Iris pigment epithelial cell (primary cell): ENCODE results near the gene SCML2.
"Not testable (repeated sequence)": the region's sequence is repeated elsewhere in the genome, so short reads cannot be mapped to it uniquely, and the experiment has no call there.

Source experiments
- DNase-seq: peaks from one replicate; pipeline ENCODE4 v3.0.0-alpha.2; 2011; ENCODE audit warnings: low read depth

Gene SCML2

GRCh38 chrX:18354369-18355223, at the start of gene SCML2:
Gene SCML2 (minus strand): TSS chrX:18354688. CDS start chrX:18334071, 20,617 bp downstream.
- peak; percentile 22 for DNase-seq

GRCh38 chrX:18401848-18402213, 47.3 kb upstream of the SCML2 start:
- no peak for DNase-seq

- DNase-seq, result no peak
Observed at GRCh38 chrX:18394477-18394876, 40.0 kb upstream of the SCML2 start.

DNA sequence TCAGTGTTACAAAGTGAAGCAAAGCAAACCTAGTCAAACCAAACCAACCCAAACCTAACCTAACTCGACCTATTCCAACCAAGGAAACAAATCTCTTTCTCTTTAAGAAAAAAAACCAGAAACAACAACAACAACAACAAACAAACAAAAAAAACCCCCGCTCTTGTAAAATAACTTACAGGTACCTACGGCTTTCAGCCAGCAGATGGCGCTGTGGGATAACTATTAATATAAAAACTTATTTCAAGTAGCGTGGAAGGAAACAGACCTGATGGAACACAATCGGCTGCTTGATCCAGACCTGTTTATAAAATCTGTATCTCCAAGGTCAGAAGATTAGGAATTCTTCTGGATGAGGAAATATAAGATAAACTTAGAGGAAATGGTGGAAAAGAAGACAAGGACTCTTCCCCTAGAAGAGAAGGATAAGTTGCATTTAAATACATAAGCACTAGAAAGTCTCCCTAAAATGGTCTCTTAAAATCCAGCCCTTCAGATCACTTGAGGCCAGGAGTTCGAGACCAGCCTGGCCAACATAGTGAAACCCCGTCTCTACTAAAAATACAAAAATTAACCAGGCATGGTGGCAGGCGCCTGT, 36.6 kb upstream of the SCML2 start:
- peak; percentile 54 for DNase-seq

GRCh38 chrX:18389966-18390365, 35.5 kb upstream of the SCML2 start:
- no peak for DNase-seq

GRCh38 chrX:18377796-18378195, 23.3 kb upstream of the SCML2 start:
- peak; percentile 19 for DNase-seq

GRCh38 chrX:18375131-18375805, 20.8 kb upstream of the SCML2 start:
- not testable (repeated sequence) for DNase-seq

DNA sequence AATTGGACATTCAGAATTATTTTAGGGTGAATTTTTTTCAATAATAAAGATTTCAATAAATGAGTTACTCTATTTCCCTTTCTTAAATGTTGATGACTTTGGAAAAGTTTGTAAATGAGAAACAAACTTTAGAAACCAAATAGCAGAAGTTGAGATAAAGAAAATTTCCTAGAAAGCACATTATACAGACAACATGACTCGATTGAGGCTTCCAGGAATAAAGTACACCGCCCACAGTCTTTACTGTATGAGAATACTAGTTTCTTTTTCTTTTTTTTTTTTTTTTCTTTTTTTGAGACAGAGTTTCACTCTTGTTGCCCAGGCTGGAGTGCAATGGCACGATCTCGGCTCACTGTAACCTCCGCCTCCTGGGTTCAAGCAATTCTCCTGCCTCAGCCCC, 14.6 kb upstream of the SCML2 start:
- not testable (repeated sequence) for DNase-seq

DNA sequence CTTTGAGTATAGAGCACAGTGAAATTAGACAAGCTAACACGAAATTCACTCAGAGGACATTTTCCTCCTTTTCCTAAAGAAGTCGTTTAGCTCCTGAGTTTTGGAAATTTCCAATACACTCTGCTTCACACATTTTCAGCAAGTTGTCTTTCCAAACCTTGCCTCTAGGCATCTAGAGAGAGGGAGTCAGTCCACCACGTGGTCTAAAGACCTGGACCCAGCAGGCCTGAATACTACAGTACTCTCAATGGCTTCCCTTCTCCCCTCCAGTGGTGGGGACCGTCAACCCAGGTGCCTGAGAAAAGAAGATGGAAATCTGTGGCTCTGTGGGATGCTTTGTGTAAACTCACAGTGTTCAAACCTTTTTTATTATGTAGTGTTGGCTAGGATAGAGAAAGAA, 13.9 kb upstream of the SCML2 start:
- DNase-seq, result no peak

GRCh38 chrX:18360867-18361266, 6.4 kb upstream of the SCML2 start:
- peak; percentile 9 for DNase-seq

GRCh38 chrX:18353931-18354368, 538 bp downstream of the SCML2 start:
- DNase-seq, result no peak

DNA sequence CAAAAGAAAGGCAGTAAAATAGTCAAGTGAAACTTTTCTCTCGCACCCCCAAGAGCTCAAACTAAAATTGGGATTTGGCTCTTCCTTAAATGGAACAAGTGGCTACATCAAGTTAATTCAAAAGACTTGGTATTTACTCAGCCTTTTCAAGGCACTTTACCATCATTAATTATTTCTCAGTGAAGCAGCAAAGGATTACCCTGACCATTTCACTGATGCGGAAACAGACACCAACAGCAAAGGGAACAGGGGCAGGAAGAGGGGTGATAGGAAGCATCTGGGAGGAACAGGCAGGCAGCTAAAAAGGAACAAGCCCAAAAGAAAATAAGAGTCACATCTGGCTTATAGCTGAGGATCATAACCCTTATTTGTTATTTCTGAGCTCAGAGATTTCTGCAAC, 2.7 kb downstream of the SCML2 start:
- DNase-seq, result no peak

- DNase-seq, result no peak
Observed at GRCh38 chrX:18348047-18348446, 6.4 kb downstream of the SCML2 start.

- DNase-seq, result no peak
Observed at GRCh38 chrX:18309401-18309800, 45.1 kb downstream of the SCML2 start.

DNA sequence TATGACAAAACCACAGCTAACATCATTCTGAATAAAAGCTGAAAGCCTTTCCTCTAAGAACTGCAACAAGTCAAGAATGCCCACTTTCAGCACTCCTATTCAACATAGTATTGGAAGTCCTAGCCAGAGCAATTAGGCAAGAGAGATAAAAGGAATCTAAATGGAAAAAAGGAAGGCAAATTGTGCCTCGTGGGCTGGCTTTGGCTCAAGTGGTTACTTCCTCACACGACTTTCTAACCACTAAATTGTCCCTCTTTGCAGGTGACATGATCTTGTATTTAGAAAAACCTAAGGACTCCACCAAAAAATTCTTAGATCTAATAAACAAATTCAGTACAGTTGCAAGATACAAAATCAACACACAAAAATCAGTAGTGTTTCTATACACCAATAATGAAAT, 57.2 kb downstream of the SCML2 start:
- no peak for DNase-seq

DNA sequence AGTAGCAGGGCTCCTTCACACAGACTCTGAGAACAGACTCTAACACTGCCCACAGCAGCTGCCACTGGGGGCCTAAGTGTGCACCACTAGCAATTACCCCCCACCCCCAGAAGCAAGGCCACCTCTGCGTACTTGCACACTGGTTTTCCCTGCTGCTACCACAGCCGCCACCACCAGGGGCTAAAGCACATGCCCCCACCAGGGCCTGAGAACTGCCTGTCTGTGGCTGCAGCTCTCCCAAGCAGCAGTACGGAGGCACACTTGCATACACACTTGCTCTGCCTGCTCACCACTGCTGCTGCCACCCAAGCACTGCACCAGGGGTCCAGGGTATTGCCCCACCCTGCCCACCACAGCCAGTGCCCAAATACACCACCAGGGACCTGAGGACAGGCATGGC, 59.6 kb downstream of the SCML2 start:
- no peak for DNase-seq

DNA sequence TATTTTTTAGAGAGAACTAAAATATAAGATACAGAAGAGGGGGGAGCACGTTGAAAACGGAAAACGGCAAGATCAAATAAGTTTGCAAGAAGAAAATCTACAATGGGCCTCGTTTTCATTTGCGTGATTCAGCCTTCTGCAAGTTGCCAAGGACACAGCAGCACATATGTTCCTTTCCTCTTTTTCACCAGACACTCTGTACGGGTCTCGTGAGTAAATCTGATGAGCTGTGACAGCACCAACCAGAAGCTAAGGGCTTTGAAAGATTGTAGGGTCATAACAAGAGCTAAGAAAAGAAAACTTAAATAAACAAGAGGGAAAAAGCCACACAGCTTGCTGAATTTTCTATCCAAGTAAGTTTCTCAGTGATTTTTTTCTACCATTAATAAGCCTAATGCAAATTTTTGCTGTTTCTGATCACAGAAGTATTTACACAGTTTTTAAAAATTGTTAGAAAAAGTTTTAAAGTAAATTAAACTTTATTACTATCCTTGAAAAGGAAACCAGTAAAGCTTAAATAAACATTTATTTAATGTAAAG, 63.4 kb downstream of the SCML2 start:
- no peak for DNase-seq

DNA sequence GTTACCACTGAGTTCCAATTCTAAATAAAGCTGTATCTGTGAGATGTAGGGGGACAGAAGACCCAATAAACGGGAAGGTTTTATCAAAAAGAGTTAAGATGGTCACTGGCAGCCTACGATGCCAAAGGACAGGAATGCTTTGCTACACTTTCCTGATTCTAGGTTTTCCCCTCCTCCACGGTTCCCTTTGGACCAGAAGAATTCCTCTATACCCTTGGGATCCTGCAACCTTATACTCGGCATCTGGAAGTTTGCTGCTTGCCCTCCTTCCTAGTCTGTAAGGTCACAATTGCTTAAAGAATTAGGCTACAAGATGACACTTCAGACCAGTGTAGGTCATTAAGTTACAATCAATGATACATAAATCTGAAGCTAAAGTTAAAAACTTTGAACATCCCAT, 64.3 kb downstream of the SCML2 start:
- DNase-seq, result no peak

- DNase-seq, result no peak
Observed at GRCh38 chrX:18288716-18289115, 65.8 kb downstream of the SCML2 start.

DNA sequence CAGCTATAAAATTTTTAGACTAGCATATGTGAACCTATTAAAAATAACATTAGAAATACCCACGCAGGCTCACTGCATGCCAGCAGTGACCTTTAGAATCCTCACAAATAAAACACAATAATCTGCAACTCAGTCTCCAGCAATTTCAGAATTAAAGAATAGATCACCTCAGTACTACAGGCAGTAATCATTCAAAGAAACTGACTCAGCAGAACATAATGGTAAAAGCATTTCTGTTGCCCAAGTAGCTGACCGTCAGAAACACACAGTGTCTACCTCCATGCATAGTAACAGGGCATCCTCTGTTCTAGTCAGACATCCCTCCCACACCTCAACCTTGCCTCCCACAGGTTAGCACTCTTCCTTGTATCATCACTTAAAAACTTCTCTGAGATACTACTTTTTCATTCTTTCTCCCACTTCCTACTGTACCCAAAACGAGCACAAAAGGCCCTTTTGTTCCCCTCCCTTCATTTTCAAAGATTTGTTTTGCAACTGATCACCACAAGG, 68.1 kb downstream of the SCML2 start:
- no peak for DNase-seq

DNA sequence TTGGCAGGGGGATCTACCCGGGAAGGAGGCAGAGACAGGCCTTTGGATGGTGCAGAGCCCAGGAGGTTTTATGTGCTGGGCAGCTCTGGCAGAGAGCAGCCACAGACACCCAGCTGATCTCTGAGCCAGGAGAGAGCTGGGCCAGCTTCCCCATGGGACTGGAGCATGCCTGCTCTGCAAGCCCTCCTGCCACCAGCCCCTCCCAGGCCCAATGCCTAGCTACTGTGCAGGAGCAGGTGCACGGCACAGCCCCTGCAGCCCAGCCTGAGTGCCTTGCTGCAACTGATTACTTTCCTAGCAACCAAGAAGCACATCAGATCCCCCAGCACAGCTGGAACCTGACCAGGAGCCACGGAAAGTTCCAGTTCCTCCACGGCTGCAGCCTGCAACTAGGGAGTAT, 76.0 kb downstream of the SCML2 start:
- no peak for DNase-seq

DNA sequence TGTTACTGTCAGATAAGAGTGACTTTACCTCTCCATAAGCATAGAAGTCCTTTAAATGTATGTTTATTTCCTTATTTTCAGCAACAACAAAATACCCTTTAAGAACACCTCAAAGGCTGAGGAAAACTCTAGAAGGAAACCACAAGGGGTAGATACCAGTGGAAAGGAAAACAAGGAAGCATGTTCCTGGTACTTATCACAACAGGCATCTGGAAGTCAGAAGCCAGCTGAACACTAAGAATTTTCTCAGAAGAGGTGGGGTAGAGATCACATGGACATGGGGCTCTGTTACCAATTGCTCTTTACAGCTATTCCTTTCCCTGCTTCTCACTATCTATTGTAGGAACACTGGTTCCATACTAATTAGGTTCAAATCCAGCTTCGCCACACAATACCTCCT, 82.3 kb downstream of the SCML2 start:
- no peak for DNase-seq

- DNase-seq, result no peak
Observed at GRCh38 chrX:18271725-18272124, 82.8 kb downstream of the SCML2 start.
